Right lobe of liver (tissue), 4 donors: ENCODE data around the gene ZNF418.

ENCODE experiments used
- POLR2A ChIP-seq: fragments of 450-650 bp; IDR thresholded peaks from one replicate; pipeline ENCODE4 v1.6.1; 2017; ENCODE audit warnings: antibody characterized with exemption, mild to moderate bottlenecking
- TF ChIP-seq, protein P1 (sequence below), 4 donors: fragments of 200-600 bp in 3 of 4; fragments of 450-650 bp in 1 of 4; IDR thresholded peaks; one replicate each; pipeline versions ENCODE4 v1.5.1 to v1.8.0; 2016 to 2022; ENCODE audit warnings: antibody characterized with exemption in 4 of 4, mild to moderate bottlenecking in 2 of 4
- donor health status: DM: no; HTN: no; CAD: no.
- donor health status: DM: no; HTN: no; CAD: no.
- donor health status: DM: no; HTN: yes; CAD: no.

DNA sequence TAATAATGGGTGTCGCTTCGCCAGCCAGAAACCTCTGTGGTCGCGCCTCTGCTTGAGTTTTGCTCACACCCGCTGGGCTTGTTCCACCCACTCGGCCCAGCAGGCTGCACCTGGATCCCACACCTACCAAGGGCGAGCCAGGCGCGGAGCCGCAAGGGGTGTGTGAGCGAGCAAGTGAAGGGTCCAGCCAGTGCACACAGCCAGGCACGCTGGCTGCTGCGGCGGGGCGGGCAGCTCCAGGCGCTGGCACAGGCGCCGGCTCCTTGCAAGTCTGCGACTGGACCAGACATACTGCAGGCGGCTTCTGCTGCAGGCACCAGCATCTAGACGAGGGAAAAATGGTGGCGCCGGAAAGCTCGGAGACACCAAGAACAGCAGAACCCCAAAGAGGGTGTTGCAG lies 14.1 kb upstream of the ZNF418 start:
- TF ChIP-seq, protein P1, sequence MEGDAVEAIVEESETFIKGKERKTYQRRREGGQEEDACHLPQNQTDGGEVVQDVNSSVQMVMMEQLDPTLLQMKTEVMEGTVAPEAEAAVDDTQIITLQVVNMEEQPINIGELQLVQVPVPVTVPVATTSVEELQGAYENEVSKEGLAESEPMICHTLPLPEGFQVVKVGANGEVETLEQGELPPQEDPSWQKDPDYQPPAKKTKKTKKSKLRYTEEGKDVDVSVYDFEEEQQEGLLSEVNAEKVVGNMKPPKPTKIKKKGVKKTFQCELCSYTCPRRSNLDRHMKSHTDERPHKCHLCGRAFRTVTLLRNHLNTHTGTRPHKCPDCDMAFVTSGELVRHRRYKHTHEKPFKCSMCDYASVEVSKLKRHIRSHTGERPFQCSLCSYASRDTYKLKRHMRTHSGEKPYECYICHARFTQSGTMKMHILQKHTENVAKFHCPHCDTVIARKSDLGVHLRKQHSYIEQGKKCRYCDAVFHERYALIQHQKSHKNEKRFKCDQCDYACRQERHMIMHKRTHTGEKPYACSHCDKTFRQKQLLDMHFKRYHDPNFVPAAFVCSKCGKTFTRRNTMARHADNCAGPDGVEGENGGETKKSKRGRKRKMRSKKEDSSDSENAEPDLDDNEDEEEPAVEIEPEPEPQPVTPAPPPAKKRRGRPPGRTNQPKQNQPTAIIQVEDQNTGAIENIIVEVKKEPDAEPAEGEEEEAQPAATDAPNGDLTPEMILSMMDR (IDR thresholded peaks at IDR 0.05) = no peak
- no peak for TF ChIP-seq POLR2A
